Cardiac fibroblast (primary cell): ENCODE data around the gene OTUB1.
"Not testable (repeated sequence)": the region's sequence is repeated elsewhere in the genome, so short reads cannot be mapped to it uniquely, and the experiment has no call there.

Experiments
- DNase-seq, 2 donors: peaks; one replicate each; pipeline versions ENCODE4 v3.0.0 to v3.0.0-alpha.2; 2010; ENCODE audit warnings: low read depth in 2 of 2
- H3K4me3 ChIP-seq, 2 donors: replicated peaks in 1 of 2; 1 replicate in 1 of 2; 2 replicates in 1 of 2; pipeline ENCODE4 v1.5.1; 2011; ENCODE audit warnings: low read depth in 2 of 2, low read length in 2 of 2, mild to moderate bottlenecking in 2 of 2, moderate library complexity in 1 of 2
- TF ChIP-seq, protein P1 (sequence below): IDR thresholded peaks from one replicate; pipeline ENCODE4 v1.5.1; 2011; ENCODE audit warnings: low read depth, mild to moderate bottlenecking, low read length, inconsistent platforms

OTUB1 gene

DNA sequence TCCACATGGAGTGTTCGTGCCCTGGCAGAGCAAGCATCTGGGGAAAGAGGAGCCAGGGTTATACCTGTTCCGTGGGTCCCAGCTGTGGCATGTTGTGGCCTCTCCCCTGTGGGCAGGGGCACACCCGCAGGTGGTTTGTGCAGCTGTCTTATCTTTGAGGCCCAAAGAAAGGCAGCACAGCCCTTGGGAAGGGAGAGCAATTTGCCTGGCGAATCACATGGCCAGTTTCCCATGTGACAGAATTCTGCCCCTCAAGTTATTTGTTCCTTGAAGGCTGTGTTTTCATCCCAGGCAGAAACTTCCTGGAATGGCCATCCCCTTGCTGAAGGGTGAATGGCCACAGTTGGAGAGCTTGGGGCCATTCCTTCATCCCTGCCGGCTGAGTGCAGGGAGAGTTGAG lies 28.2 kb upstream of the OTUB1 start:
- TF ChIP-seq, protein P1, sequence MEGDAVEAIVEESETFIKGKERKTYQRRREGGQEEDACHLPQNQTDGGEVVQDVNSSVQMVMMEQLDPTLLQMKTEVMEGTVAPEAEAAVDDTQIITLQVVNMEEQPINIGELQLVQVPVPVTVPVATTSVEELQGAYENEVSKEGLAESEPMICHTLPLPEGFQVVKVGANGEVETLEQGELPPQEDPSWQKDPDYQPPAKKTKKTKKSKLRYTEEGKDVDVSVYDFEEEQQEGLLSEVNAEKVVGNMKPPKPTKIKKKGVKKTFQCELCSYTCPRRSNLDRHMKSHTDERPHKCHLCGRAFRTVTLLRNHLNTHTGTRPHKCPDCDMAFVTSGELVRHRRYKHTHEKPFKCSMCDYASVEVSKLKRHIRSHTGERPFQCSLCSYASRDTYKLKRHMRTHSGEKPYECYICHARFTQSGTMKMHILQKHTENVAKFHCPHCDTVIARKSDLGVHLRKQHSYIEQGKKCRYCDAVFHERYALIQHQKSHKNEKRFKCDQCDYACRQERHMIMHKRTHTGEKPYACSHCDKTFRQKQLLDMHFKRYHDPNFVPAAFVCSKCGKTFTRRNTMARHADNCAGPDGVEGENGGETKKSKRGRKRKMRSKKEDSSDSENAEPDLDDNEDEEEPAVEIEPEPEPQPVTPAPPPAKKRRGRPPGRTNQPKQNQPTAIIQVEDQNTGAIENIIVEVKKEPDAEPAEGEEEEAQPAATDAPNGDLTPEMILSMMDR = no peak
- DNase-seq = no peak
- H3K4me3 ChIP-seq = no peak overlapping the region

GRCh38 chr11:63961608-63962412 lies 24.4 kb upstream of the OTUB1 start:
- no peak overlapping the region for H3K4me3 ChIP-seq
- DNase-seq = peak; percentile 33 to 36
- TF ChIP-seq, protein P1 = no peak

DNA sequence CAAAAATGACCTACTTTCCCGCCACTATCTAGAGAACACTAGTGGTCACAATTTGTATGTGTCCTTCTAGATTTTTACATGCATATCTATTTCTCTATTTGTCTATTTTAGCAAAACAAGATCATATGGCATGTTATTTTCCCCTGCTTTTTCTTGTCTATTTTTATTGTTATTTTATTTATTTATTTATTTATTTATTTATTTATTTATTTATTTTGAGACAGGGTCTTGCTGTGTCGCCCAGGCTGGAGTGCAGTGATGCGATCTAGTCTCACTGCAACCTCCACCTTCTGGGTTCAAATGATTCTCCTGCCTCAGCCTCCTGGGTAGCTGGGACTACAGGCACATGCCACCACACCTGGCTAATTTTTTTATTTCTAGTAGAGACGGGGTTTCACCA lies 22.3 kb upstream of the OTUB1 start:
- H3K4me3 ChIP-seq, DNase-seq: not testable (repeated sequence)

DNA sequence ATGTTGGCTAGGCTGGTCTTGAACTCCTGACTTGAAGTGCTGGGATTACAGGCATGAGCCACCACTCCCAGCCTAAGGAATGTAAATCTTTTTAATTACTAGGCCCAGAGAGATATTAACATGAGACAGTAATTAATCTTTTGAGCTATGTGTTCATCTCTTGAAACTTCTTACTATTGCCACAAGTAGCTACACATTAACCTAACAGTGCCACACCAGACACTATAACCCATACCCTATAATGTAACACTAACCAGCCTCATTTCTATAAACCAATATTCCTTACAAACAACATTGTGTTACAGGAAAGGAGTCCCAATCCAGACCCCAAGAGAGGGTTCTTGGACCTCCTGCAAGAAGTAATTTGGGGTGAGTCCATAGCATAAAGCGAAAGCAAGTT lies 19.8 kb upstream of the OTUB1 start:
- DNase-seq = no peak
- TF ChIP-seq, protein P1 = no peak
- H3K4me3 ChIP-seq = no peak overlapping the region

- TF ChIP-seq, protein P1 = no peak
- H3K4me3 ChIP-seq = no peak overlapping the region
- no peak for DNase-seq
Observed at GRCh38 chr11:63969461-63969860, 16.8 kb upstream of the OTUB1 start.

DNA sequence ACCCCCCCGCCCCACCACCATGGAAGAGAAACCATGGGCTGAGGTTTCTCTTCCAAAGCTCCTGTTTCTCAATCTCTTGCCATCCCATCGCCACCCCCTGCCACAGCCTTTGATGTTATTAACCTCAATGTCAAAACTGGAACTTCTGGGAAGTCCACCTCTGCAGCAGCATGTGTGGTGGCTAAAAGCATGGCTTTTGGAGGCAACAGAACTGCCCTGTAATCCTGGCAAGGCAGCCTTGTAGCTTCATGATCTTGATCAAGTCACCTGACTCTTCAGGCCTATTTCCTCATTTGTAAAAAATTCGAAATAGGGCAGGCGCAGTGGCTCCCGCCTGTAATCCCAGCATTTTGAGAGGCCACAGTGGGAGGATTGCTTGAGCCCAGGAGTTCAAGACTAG lies 15.3 kb upstream of the OTUB1 start:
- no peak overlapping the region for H3K4me3 ChIP-seq
- no peak for DNase-seq
- TF ChIP-seq, protein P1 = no peak

DNA sequence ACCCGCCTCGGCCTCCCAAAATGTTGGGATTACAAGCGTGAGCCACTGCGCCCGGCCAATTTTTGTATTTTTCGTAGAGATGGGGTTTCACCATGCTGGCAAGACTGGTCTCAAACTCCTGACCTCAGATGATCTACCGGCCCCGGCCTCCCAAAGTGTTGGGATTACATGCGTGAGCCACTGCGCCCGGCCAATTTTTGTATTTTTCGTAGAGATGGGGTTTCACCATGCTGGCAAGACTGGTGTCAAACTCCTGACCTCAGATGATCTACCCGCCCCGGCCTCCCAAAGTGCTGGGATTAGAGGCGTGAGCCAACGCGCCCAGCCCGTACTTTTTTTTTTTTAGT lies 12.4 kb upstream of the OTUB1 start:
- DNase-seq, H3K4me3 ChIP-seq: not testable (repeated sequence)
